GM23248 (cell line): ENCODE data around the gene ADGRL1. TPM values are rescaled to one million over a fixed set of nuclear protein-coding genes. Genes with fewer than 3 reads are reported as not detected.
"Not testable (repeated sequence)": the region's sequence is repeated elsewhere in the genome, so short reads cannot be mapped to it uniquely, and the experiment has no call there.

ENCODE experiments used
- DNase-seq: peaks from one replicate; pipeline ENCODE4 v3.0.0-alpha.2; 2015
- H2AFZ ChIP-seq: fragments of 200-600 bp; sonication (generic); 2 replicates; pipeline ENCODE4 v1.6.1; 2016; ENCODE audit warnings: antibody characterized with exemption
- H3F3A ChIP-seq: fragments of 200-600 bp; sonication (generic); 2 replicates; pipeline ENCODE4 v1.6.1; 2016; ENCODE audit warnings: mild to moderate bottlenecking, antibody characterized with exemption, mixed run types; ENCODE audit not compliant: insufficient read depth
- H3K27ac ChIP-seq: fragments of 200-600 bp; sonication (generic); 2 replicates; pipeline ENCODE4 v1.5.1; 2016; ENCODE audit warnings: mild to moderate bottlenecking
- H3K27me3 ChIP-seq: fragments of 200-600 bp; sonication (generic); replicated peaks from 2 replicates; pipeline ENCODE4 v1.6.1; 2016; ENCODE audit warnings: mild to moderate bottlenecking; ENCODE audit not compliant: insufficient read depth
- H3K36me3 ChIP-seq: fragments of 200-600 bp; sonication (generic); 2 replicates; pipeline ENCODE4 v1.6.1; 2016; ENCODE audit warnings: low read depth, mild to moderate bottlenecking
- H3K4me1 ChIP-seq: fragments of 200-600 bp; sonication (generic); 2 replicates; pipeline ENCODE4 v1.6.1; 2016; ENCODE audit warnings: mild to moderate bottlenecking; ENCODE audit not compliant: insufficient read depth
- H3K4me2 ChIP-seq: fragments of 200-600 bp; sonication (generic); one replicate; pipeline ENCODE4 v1.6.1; 2016; ENCODE audit warnings: mild to moderate bottlenecking; ENCODE audit not compliant: unreplicated experiment
- H3K4me3 ChIP-seq: fragments of 200-600 bp; sonication (generic); 2 replicates; pipeline ENCODE4 v1.5.1; 2016; ENCODE audit warnings: mild to moderate bottlenecking
- H3K79me2 ChIP-seq: fragments of 200-600 bp; sonication (generic); 2 replicates; pipeline ENCODE4 v1.6.1; 2016; ENCODE audit warnings: mild to moderate bottlenecking; ENCODE audit not compliant: insufficient read depth
- H3K9ac ChIP-seq: fragments of 200-600 bp; sonication (generic); 2 replicates; pipeline ENCODE4 v1.6.1; 2016; ENCODE audit warnings: mild to moderate bottlenecking
- H3K9me2 ChIP-seq: fragments of 200-600 bp; sonication (generic); 2 replicates; pipeline ENCODE4 v1.6.1; 2016; ENCODE audit warnings: mixed run types, mild to moderate bottlenecking, moderate library complexity; ENCODE audit not compliant: insufficient read depth
- H3K9me3 ChIP-seq: fragments of 200-600 bp; sonication (generic); one replicate; pipeline ENCODE4 v1.6.1; 2017; ENCODE audit warnings: low read depth
- H4K20me1 ChIP-seq: fragments of 200-600 bp; sonication (generic); 2 replicates; pipeline ENCODE4 v1.6.0; 2016; ENCODE audit not compliant: insufficient read depth
- WGBS, 2 experiments: methylation state at CpG; one replicate each; pipeline ENCODE4 v1.1.6; 2015 to 2017; ENCODE audit warnings: low lambda C conversion rate in 2 of 2, low coverage in 1 of 2; ENCODE audit errors: missing lambda C conversion rate in 2 of 2; 5-methylcytosine and 5-hydroxymethylcytosine counted together
- in situ Hi-C: fragments of 300-500 bp; cut with MboI; formaldehyde crosslinking; loops from 2 replicates; pipeline ENCODE4 v1.15.0; 2020
- polyA plus RNA-seq: library from polyadenylated mRNA; unstranded; fragments of >200 nt; fragmentation: Nextera tagmentation; extraction: Ambion mirVana; gene quantifications from 2 replicates; pipeline ENCODE4 v1.2.1, GENCODE V29; 2016
- total RNA-seq: library from RNA; depleted of rRNA; stranded (reverse); fragments of >200 nt; shearing (Covaris generic); gene quantifications from 2 replicates; pipeline ENCODE4 v1.2.3, GENCODE V29; 2014

The ADGRL1 gene
- total and polyA plus RNA-seq, 2 experiments from 2014 or later: 1.0 to 3.0 TPM

DNA sequence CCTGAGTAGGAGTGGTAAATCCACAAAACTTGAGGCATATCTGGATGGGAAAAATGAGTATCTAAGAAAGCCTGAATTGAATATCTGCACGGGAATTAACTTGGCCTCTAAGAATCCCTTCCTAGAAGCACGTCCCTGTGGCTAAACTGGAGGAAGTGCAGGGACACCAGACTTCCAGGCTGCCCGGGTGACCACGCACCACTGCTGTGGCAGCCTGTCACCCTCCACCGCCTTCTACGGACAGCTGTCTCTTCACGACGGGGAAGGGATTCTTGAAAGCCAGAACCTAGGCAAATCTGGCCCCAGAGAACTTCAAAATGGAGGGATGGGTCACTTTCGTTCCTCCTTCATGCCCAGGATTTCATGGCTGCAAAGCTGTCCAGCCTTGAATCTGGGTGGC lies 2.5 kb upstream of the ADGRL1 start:
- H3K9me2 ChIP-seq, H3F3A ChIP-seq, H3K79me2 ChIP-seq, H3K27ac ChIP-seq, DNase-seq, H3K4me1 ChIP-seq, H2AFZ ChIP-seq, H3K9me3 ChIP-seq, H4K20me1 ChIP-seq, H3K4me2 ChIP-seq, H3K36me3 ChIP-seq, in situ Hi-C loops, H3K9ac ChIP-seq, H3K4me3 ChIP-seq: not testable (repeated sequence)
- WGBS, 2 experiments: 25% methylated on average over 9 of the region's 9 CpGs
- peaks cover 11% of the 10 kb centered on the region; the same call in 1 of the 2 replicates for H3K27me3 ChIP-seq

DNA sequence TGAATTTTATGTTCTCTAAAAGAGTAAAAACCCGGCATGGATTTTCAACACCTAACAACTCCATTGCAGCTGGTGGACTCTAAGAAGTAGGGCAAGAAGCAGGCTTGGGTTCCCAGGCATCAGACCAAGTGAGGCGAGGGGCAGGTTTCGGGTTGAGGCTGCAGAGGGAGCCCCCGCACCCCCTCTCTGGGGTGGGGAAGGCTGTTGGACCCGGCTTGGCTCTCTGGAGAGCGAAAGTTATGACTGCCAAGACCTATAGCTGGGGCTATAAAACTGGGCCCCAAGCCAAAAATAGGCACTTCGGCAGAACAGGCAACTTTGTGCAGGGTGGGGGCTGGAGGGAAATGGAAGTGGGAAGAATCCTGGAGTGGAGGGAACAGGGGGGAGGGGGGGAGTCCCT lies 1.8 kb upstream of the ADGRL1 start:
- H3K79me2 ChIP-seq, H3K4me1 ChIP-seq, H3K9me3 ChIP-seq, in situ Hi-C loops, H3F3A ChIP-seq, H3K27ac ChIP-seq, H3K9ac ChIP-seq, H4K20me1 ChIP-seq, H3K9me2 ChIP-seq, H3K36me3 ChIP-seq, DNase-seq: not testable (repeated sequence)
- Histone ChIP-seq H2AFZ (peak overlapping the region; percentile 92), H3K4me2 (peak overlapping the region; percentile 55), H3K27me3 (peaks cover 11% of the 10 kb centered on the region; the same call in 1 of the 2 replicates), H3K4me3 (peak overlapping the region; percentile 74; the same call in 1 of the 2 replicates)
- WGBS, 2 experiments: 15 to 22% methylated on average over 7 of the region's 7 CpGs

DNA sequence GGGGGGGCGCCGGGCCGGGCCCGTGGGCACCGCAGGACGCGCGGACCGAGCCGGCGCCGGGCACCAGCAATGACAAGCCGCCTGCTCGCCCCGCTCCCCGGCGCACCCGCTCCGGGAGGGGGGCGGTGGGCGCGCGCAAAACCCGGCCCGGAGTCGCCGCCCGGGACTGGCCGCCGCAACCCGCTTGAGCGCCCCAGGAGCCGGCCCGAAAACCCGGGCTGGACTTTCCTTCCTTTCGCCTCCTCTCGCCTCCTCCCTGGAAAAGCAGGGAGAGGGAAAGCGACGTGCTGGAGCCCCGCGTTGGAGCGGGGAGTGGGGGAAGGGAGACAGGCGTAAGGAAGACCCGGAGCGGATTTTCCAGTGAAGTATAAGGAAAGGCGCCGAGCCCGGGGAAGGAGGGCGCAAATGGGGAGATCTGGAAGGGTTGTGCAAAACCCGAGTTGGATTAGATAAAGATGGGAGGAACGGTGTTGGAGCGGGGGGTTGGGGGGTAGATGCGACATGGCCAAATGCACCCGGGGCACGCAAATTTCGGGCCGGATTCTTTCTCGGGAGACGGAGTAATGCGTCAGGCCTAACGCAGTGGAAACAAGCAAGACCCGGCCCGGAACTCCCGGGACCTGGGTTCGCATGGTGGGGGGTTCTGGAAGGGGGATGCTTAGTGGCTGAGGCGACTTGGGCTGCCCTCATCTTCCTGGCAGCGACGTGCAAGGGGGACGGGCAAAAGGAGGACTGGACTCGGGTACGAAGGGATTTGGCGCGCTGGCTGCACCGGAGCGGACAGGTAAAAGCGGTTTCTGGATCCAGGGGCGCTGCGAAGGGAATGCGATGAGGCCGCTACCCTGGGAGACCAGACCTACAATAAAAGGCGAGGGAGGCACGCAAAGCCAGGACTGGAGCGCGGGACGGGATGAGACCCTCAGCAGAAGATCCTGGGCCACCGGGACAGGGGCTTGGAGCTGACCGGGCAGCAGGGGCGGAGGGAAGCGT lies 1.1 kb upstream of the ADGRL1 start:
- H3K27me3 ChIP-seq: peaks cover 11% of the 10 kb centered on the region; the same call in 1 of the 2 replicates
- peak overlapping the region; percentile 92 for H2AFZ ChIP-seq
- peak; percentile 91 for DNase-seq
- H3K4me1 ChIP-seq, H3K36me3 ChIP-seq, H3K9me2 ChIP-seq, H3K27ac ChIP-seq, H3K79me2 ChIP-seq, H3K9me3 ChIP-seq, H3F3A ChIP-seq, in situ Hi-C loops, H4K20me1 ChIP-seq: not testable (repeated sequence)
- peak overlapping the region; percentile 55 for H3K4me2 ChIP-seq
- 1 to 2% methylated on average over 51 to 81 of the region's 89 CpGs for WGBS, 2 experiments
- H3K4me3 ChIP-seq: peak overlapping the region; percentile 74
- H3K9ac ChIP-seq: peak overlapping the region; percentile 64

DNA sequence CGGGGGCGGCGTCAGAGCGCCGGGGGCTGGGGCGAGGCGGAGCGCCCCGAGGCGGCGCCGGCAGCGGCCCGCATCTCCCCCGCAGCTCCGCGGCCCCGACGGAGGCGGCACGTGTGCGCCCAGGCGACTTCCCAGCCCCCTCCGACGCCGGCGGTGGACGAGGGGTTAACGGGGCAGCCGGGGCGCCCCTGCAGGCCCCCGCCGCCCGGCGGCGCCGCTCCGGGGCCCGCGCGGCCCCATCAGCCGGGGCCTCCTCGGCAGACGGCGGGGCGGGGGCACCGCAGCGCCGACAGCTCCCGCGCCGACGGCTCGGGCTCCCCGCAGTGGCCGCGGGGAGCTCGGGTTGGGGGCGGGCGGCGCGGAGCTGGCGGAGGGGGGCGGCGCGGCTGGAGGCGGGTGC lies 339 bp upstream of the ADGRL1 start:
- DNase-seq: peak; percentile 35
- H3K4me2 ChIP-seq, H2AFZ ChIP-seq, H3K9me3 ChIP-seq, H3K27ac ChIP-seq, H3K4me1 ChIP-seq, H4K20me1 ChIP-seq, in situ Hi-C loops, H3K79me2 ChIP-seq, H3K36me3 ChIP-seq, H3F3A ChIP-seq, H3K9me2 ChIP-seq: not testable (repeated sequence)
- Histone ChIP-seq H3K9ac (0 out of 2 replicates have a peak overlapping the region, but pooled peaks have one; percentile 38), H3K27me3 (peaks cover 11% of the 10 kb centered on the region; the same call in 1 of the 2 replicates), H3K4me3 (peak overlapping the region; percentile 69)
- 0 to 3% methylated on average over 10 to 16 of the region's 67 CpGs for WGBS, 2 experiments

DNA sequence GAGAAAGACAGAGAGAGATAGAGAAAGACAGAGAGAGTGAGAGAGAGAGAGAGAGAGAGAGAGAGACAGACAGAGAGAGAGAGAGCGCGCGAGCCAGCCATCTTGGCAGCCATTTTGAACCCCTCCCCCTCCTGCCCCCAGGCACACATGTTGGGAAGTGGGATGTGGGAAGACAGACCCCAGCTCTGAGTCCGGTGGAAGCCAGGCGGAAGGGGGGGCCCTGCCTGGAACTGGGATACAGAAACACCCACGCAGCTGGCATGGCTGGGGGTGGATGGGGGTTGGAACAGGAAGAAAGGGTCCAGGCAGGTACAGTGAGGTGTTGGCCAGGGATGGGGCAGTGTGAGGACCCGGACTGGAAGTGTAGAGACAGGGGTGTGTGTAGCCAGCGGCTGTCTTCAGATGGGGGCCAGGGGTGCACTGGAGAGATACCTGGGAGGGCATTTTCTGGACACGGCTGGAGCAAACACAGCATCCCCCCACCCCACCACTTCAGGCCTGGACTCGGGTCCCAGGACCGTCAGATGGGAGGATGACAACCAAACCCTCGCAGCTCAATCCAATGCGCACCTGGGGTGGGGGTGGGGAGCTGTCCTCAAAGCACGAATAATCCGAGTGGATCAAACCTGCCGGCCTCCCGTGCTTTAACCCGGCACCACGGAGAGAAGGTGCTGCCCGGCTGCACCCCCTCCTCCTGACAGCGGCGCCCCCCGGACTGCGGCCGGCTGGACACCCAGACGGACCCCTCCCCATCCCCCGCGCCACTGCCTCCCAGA lies 1.1 kb downstream of the ADGRL1 start:
- peak overlapping the region; percentile 69 for H3K4me3 ChIP-seq
- not testable (repeated sequence) for DNase-seq

DNA sequence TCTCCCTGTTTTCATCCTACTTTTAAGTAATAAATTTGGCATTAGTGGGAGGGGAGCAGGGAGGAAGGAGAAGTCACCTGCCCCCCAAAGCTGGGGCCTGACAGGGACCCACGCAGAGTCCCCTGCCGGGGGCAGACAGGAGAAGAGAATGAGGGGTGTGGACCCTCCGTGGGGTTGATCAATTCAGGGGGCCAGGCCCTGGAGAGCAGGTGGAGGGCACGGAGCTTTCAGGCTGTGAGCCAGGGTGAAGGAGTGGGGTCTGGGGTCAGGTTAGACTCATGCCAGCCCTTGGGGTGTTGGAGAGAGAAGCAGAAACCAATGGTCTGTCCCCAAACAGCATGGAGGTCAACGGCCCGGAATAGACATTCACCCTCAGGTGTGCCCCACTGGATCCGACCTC lies 1.8 kb downstream of the ADGRL1 start:
- H3K9ac ChIP-seq, H2AFZ ChIP-seq, H3K27ac ChIP-seq, H3K9me3 ChIP-seq, H3K4me1 ChIP-seq, H3K9me2 ChIP-seq, H4K20me1 ChIP-seq, H3K4me2 ChIP-seq, H3K36me3 ChIP-seq, in situ Hi-C loops, H3K79me2 ChIP-seq, H3F3A ChIP-seq, H3K4me3 ChIP-seq, DNase-seq: not testable (repeated sequence)
- H3K27me3 ChIP-seq: peaks cover 11% of the 10 kb centered on the region; the same call in 1 of the 2 replicates
- WGBS, 2 experiments: 49 to 55% methylated on average over 7 of the region's 7 CpGs

More for the DNA sequence above, 1.1 kb downstream of the ADGRL1 start:
- peak overlapping the region; percentile 73 for H3K4me2 ChIP-seq
- H3K79me2 ChIP-seq, H3F3A ChIP-seq, H3K9me3 ChIP-seq, H3K36me3 ChIP-seq, H4K20me1 ChIP-seq, H2AFZ ChIP-seq, in situ Hi-C loops, H3K27ac ChIP-seq, H3K4me1 ChIP-seq, H3K9me2 ChIP-seq: not testable (repeated sequence)
- 10 to 17% methylated on average over 22 to 24 of the region's 28 CpGs for WGBS, 2 experiments
- H3K27me3 ChIP-seq: peaks cover 11% of the 10 kb centered on the region; the same call in 1 of the 2 replicates
- H3K9ac ChIP-seq: peak overlapping the region; percentile 38; the same call in 1 of the 2 replicates

DNA sequence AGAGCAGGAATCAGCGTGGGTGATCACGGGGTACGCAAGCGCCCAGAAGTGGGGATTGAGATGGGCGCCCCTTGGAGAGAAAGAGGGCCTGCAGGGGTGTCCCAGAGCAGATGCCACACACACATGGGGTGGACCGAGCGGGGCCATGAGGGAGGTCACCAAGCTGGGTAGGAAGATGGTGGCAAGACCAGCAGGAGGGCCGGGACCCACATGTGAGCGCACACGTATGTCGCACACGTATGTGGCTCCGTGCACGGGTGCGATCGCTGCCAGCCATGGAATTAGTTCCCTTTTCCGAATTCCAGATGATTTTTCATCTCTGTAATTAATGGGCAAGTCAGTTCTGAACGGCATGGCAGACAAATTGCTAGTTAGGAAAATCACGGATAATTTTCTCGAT lies 2.2 kb downstream of the ADGRL1 start:
- in situ Hi-C loops, H3K27ac ChIP-seq: not testable (repeated sequence)

More for the DNA sequence above, 2.2 kb downstream of the ADGRL1 start:
- not testable (repeated sequence) for H3K9me2 ChIP-seq, H2AFZ ChIP-seq, H3K4me1 ChIP-seq, H3K9ac ChIP-seq, H3K4me3 ChIP-seq, H3K79me2 ChIP-seq, H4K20me1 ChIP-seq, H3K9me3 ChIP-seq, H3K4me2 ChIP-seq, H3K27me3 ChIP-seq, DNase-seq, H3F3A ChIP-seq, H3K36me3 ChIP-seq
- 56 to 58% methylated on average over 16 to 19 of the region's 20 CpGs for WGBS, 2 experiments
